Muscle of leg (tissue), 11 donors: ENCODE measurements around the gene KARS1. TPM values are rescaled to one million over a fixed set of nuclear protein-coding genes. Genes with fewer than 3 reads are reported as not detected.

Experiments used
- DNase-seq: peaks from one replicate; pipeline ENCODE4 v3.0.0; 2013
- H3K27ac ChIP-seq: one replicate; pipeline ENCODE4 v1.5.1; 2013; ENCODE audit warnings: mild to moderate bottlenecking, low read length, control low read depth
- H3K27me3 ChIP-seq: one replicate; pipeline ENCODE4 v1.6.1; 2013; ENCODE audit warnings: low read length; ENCODE audit not compliant: control insufficient read depth, insufficient read depth
- H3K36me3 ChIP-seq: one replicate; pipeline ENCODE4 v1.6.1; 2013; ENCODE audit warnings: low read length; ENCODE audit not compliant: control insufficient read depth, insufficient read depth
- H3K4me1 ChIP-seq: one replicate; pipeline ENCODE4 v1.6.1; 2013; ENCODE audit warnings: low read length; ENCODE audit not compliant: control insufficient read depth, insufficient read depth
- H3K4me3 ChIP-seq: one replicate; pipeline ENCODE4 v1.5.1; 2013; ENCODE audit warnings: low read length, control low read depth
- H3K9me3 ChIP-seq: replicated peaks from 2 replicates; pipeline ENCODE4 v1.6.1; 2013; ENCODE audit warnings: low read depth, low read length; ENCODE audit not compliant: control insufficient read depth
- WGBS: methylation state at CpG from one replicate; pipeline ENCODE4 v1.1.5; 2013; ENCODE audit warnings: missing lambda C conversion rate; ENCODE audit not compliant: insufficient coverage; 5-methylcytosine and 5-hydroxymethylcytosine counted together
- polyA plus RNA-seq, 8 donors: library from polyadenylated mRNA; unstranded; fragments of 120-200 nt; gene quantifications; one replicate each; pipeline versions ENCODE4 v1.2.1 to v1.2.3, GENCODE V29; 2013; ENCODE audit warnings: inconsistent platforms in 1 of 8, low replicate concordance in 1 of 8; ENCODE audit not compliant: insufficient read length in 8 of 8, insufficient read depth in 1 of 8
- total RNA-seq: library from RNA; stranded (reverse); fragments of 120-200 nt; gene quantifications from one replicate; pipeline ENCODE4 v1.2.4, GENCODE V29; 2013

KARS1 gene
- total and polyA plus RNA-seq, 9 donors: 112 to 127 (median 116) TPM

- Histone ChIP-seq H3K27me3 (no peaks in the 10 kb centered on the region), H3K4me1 (peaks cover 5% of the 10 kb centered on the region), H3K9me3 (no peaks in the 10 kb centered on the region), H3K27ac (no peak overlapping the region), H3K4me3 (no peak overlapping the region), H3K36me3 (peaks cover 38% of the 10 kb centered on the region)
- WGBS: 73% methylated on average over 2 of the region's 6 CpGs
- peak; percentile 20 for DNase-seq
Measured at GRCh38 chr16:75660321-75660720, 12.9 kb upstream of the KARS1 start.

- Histone ChIP-seq H3K4me1 (peaks cover 5% of the 10 kb centered on the region), H3K36me3 (peaks cover 50% of the 10 kb centered on the region), H3K27ac (no peak overlapping the region), H3K27me3 (no peaks in the 10 kb centered on the region), H3K9me3 (no peaks in the 10 kb centered on the region), H3K4me3 (no peak overlapping the region)
- DNase-seq: no peak
- 88% methylated on average over 2 of the region's 2 CpGs for WGBS
Measured at GRCh38 chr16:75658175-75658574, 10.7 kb upstream of the KARS1 start.

- DNase-seq: no peak
- Histone ChIP-seq H3K27ac (no peak overlapping the region), H3K4me3 (no peak overlapping the region), H3K27me3 (no peaks in the 10 kb centered on the region), H3K4me1 (peaks cover 12% of the 10 kb centered on the region), H3K36me3 (peaks cover 39% of the 10 kb centered on the region), H3K9me3 (no peaks in the 10 kb centered on the region)
- WGBS: no CpG with 5 or more reads among the region's 1 CpG
Measured at GRCh38 chr16:75653922-75654321, 6.5 kb upstream of the KARS1 start.

- Histone ChIP-seq H3K9me3 (no peaks in the 10 kb centered on the region), H3K4me3 (peak overlapping the region; percentile 74), H3K4me1 (peaks cover 19% of the 10 kb centered on the region), H3K27ac (peak overlapping the region; percentile 99), H3K36me3 (peaks cover 16% of the 10 kb centered on the region), H3K27me3 (no peaks in the 10 kb centered on the region)
- under 1% methylated on average over 46 of the region's 62 CpGs for WGBS
- peak; percentile 92 for DNase-seq
Measured at GRCh38 chr16:75648265-75649076, 1.0 kb upstream of the KARS1 start.

GRCh38 chr16:75647112-75647491 is 363 bp downstream of the KARS1 start:
- WGBS: 0% methylated on average over 14 of the region's 18 CpGs
- Histone ChIP-seq H3K36me3 (peaks cover 27% of the 10 kb centered on the region), H3K4me1 (peaks cover 19% of the 10 kb centered on the region), H3K4me3 (peak overlapping the region; percentile 74), H3K27me3 (no peaks in the 10 kb centered on the region), H3K27ac (peak overlapping the region; percentile 99), H3K9me3 (no peaks in the 10 kb centered on the region)
- no peak for DNase-seq

- peaks cover 54% of the 10 kb centered on the region for H3K36me3 ChIP-seq
- WGBS: 88% methylated on average over 2 of the region's 7 CpGs
Measured at GRCh38 chr16:75644240-75645012, 3.0 kb downstream of the KARS1 start.

GRCh38 chr16:75640598-75640997 is 6.9 kb downstream of the KARS1 start:
- no peaks in the 10 kb centered on the region for H3K27me3 ChIP-seq
- WGBS: 86% methylated on average over 5 of the region's 6 CpGs
- no peaks in the 10 kb centered on the region for H3K4me1 ChIP-seq
- no peak overlapping the region for H3K4me3 ChIP-seq
- peaks cover 71% of the 10 kb centered on the region for H3K36me3 ChIP-seq
- DNase-seq: no peak
- no peaks in the 10 kb centered on the region for H3K9me3 ChIP-seq
- no peak overlapping the region for H3K27ac ChIP-seq

More at GRCh38 chr16:75644240-75645012, 3.0 kb downstream of the KARS1 start:
- Histone ChIP-seq H3K27me3 (no peaks in the 10 kb centered on the region), H3K4me1 (peaks cover 7% of the 10 kb centered on the region), H3K9me3 (no peaks in the 10 kb centered on the region), H3K4me3 (no peak overlapping the region), H3K27ac (peak overlapping the region; percentile 48)
- no peak for DNase-seq

- Histone ChIP-seq H3K9me3 (no peaks in the 10 kb centered on the region), H3K36me3 (peaks cover 70% of the 10 kb centered on the region), H3K4me3 (no peak overlapping the region), H3K27me3 (no peaks in the 10 kb centered on the region), H3K4me1 (no peaks in the 10 kb centered on the region), H3K27ac (no peak overlapping the region)
- WGBS: no CpG with 5 or more reads among the region's 3 CpGs
- DNase-seq: no peak
Measured at GRCh38 chr16:75635036-75635435, 12.4 kb downstream of the KARS1 start.

GRCh38 chr16:75632857-75633256 is 14.6 kb downstream of the KARS1 start:
- no CpG with 5 or more reads among the region's 8 CpGs for WGBS
- peaks cover 85% of the 10 kb centered on the region for H3K36me3 ChIP-seq
- no peak for DNase-seq
- no peaks in the 10 kb centered on the region for H3K27me3 ChIP-seq
- no peak overlapping the region for H3K4me3 ChIP-seq
- no peaks in the 10 kb centered on the region for H3K9me3 ChIP-seq
- H3K27ac ChIP-seq: no peak overlapping the region
- no peaks in the 10 kb centered on the region for H3K4me1 ChIP-seq

- H3K27ac ChIP-seq: no peak overlapping the region
- WGBS: no CpG with 5 or more reads among the region's 3 CpGs
Measured at GRCh38 chr16:75630052-75630451, 17.4 kb downstream of the KARS1 start.

More at GRCh38 chr16:75630052-75630451, 17.4 kb downstream of the KARS1 start:
- Histone ChIP-seq H3K27me3 (no peaks in the 10 kb centered on the region), H3K4me1 (no peaks in the 10 kb centered on the region), H3K9me3 (no peaks in the 10 kb centered on the region), H3K36me3 (peaks cover 89% of the 10 kb centered on the region), H3K4me3 (no peak overlapping the region)
- DNase-seq: no peak
